AG09319 (cell line): ENCODE results near the gene MROH7.

Experiments
- DNase-seq: peaks from one replicate; pipeline ENCODE4 v3.0.0-alpha.2; 2010; ENCODE audit warnings: low read depth; ENCODE audit errors: extremely low read depth
- TF ChIP-seq, protein P1 (sequence below): IDR thresholded peaks from 2 replicates; pipeline ENCODE4 v1.5.1; 2011; ENCODE audit warnings: low read depth, mild to moderate bottlenecking, inconsistent platforms, low read length, moderate library complexity

MROH7 gene

GRCh38 chr1:54604572-54605370, 36.8 kb upstream of the MROH7 start:
- TF ChIP-seq, protein P1, sequence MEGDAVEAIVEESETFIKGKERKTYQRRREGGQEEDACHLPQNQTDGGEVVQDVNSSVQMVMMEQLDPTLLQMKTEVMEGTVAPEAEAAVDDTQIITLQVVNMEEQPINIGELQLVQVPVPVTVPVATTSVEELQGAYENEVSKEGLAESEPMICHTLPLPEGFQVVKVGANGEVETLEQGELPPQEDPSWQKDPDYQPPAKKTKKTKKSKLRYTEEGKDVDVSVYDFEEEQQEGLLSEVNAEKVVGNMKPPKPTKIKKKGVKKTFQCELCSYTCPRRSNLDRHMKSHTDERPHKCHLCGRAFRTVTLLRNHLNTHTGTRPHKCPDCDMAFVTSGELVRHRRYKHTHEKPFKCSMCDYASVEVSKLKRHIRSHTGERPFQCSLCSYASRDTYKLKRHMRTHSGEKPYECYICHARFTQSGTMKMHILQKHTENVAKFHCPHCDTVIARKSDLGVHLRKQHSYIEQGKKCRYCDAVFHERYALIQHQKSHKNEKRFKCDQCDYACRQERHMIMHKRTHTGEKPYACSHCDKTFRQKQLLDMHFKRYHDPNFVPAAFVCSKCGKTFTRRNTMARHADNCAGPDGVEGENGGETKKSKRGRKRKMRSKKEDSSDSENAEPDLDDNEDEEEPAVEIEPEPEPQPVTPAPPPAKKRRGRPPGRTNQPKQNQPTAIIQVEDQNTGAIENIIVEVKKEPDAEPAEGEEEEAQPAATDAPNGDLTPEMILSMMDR: no peak
- no peak for DNase-seq

GRCh38 chr1:54606096-54606989, 35.2 kb upstream of the MROH7 start:
- TF ChIP-seq, protein P1: no peak
- no peak for DNase-seq

GRCh38 chr1:54606990-54607325, 34.6 kb upstream of the MROH7 start:
- no peak for DNase-seq
- TF ChIP-seq, protein P1: no peak

DNA sequence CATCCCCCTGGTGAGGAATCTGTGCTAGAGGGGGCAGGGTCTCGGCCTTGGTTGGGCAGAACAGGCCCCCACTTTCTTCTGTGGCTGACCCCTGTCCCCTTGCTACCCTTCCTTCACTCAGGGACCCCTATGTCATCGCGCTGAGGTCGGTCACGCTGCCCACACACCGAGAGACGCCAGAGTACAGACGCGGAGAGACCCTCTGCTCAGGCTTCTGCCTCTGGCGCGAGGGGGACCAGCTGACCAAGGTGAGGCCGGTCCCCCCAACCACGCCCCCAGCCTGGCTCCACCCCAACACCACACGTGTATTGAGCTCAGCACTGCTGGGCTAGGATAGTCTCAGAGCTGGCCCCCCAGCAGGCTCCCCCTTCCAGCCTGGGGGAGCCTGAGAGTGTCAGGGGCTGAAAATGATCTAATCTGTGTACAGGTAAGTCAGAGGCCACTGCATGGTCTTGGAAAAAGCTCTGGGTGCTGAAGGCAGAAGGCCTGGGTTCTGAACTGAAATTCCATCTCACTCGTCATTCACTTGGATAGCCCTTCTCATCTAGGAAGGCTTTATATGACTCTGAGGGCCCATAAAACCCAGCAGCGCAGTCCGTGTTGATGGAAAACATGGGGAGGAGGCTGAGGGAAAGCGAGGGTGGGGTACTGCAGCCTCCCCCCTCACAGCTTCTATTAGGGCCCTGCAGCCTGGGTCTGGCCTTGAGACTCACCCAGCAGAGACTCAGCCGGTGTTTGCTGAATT, 33.6 kb upstream of the MROH7 start:
- TF ChIP-seq, protein P1: no peak
- DNase-seq: no peak

DNA sequence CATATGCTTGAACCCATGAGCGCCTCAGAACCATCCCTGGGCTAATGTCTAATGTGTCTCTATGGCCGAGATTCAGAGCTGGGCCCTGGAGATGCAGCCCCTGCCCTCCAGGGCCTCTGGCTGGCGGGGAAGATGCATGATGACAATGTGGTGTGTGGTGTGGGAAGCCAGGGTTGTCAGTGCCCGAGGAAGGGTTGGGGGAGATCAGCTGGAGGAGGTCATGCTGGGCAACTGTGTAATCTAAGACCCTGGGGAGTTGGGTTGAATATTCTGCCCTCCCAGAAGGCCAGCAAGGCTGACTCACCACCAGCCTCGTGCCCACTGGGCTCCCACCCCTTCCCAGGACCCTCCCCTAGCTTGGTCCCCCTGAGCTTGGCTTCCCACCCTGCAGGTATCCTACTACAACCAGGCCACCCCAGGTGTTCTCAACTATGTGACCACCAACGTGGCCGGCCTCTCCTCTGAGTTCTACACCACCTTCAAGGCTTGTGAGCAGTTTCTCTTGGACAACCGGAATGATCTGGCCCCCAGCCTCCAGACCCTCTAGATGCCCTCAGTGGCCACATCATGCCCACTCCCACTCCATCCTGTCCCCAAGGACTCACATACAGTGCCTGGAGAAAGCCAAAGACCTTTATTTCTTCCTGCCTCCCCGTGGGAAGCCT, 32.9 kb upstream of the MROH7 start:
- DNase-seq: no peak
- TF ChIP-seq, protein P1: no peak

DNA sequence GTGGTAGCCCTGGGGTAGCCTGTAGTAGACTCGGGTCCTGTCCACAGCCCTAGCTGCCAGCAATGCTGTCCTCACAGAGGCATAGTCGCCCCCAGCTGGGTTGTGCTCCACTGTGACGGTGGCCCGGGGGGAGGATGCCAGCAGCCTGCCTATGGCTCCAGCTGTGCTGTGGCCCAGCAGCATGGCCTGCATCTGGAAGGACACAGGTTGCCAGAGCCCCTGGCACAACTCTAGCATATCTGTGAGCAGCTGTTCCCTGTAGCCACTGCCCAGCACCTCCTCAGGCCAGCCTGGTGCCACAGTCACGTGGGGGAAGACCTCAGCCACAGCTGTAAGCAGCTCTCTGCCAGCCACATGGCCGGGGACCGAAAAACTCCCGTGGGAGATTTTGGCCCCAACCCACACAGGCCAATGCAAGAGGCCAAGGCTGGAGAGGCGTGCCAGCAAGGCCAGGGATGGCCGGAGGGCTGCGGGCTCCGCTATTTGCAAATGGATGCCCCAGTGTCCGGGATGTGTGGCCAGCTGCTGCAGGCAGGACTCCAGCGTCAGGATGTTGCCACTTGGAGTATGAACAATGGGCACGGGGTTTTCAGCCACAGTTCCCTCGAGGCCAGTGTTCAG, 32.2 kb upstream of the MROH7 start:
- TF ChIP-seq, protein P1: no peak
- DNase-seq: no peak
